HCT116 (cell line): ENCODE measurements around the gene UBTD1. TPM values are rescaled to one million over a fixed set of nuclear protein-coding genes. Genes with fewer than 3 reads are reported as not detected.

Experiments used
- ATAC-seq: fragments of 200-7000 bp; cut with Tn5 transposase; 2 replicates; pipeline ENCODE4 v1.9.1; 2020; ENCODE audit warnings: mild to moderate bottlenecking, moderate library complexity
- BruUV-seq: library from RNA; stranded (reverse); fragments of 400-500 nt; replicated peaks from 2 replicates; lab custom pipeline; 2021; lab: Mats Ljungman, UMichigan
- CTCF ChIA-PET: fragments of 300-600 bp; sonication (Branson Sonifier 250); formaldehyde crosslinking; loops from one replicate; lab custom pipeline; 2021; ENCODE audit warnings: antibody characterized with exemption; lab: Charles Lee
- POLR2A ChIA-PET: fragments of 300-600, 350-600 bp; sonication (Branson Sonifier 250); formaldehyde crosslinking; loops from one replicate; lab custom pipeline; 2021; ENCODE audit warnings: antibody characterized with exemption; lab: Charles Lee
- RAD21 ChIA-PET, 2 experiments: fragments of 300-600 bp; sonication (Branson Sonifier 250); formaldehyde crosslinking; loops; one replicate each; lab custom pipeline; 2023; ENCODE audit warnings: low total read pairs in 2 of 2; ENCODE audit not compliant: uncharacterized antibody in 2 of 2, unreplicated experiment in 2 of 2, low non-redundant PET in 1 of 2; lab: Charles Lee
- DNase-seq: peaks from one replicate; pipeline ENCODE4 v3.0.0-alpha.2; 2010; ENCODE audit warnings: low read depth, low spot score
- H2AFZ ChIP-seq: fragments of 200-600 bp; shearing (Covaris generic), sonication (generic); 2 replicates; pipeline ENCODE4 v1.6.1; 2017; ENCODE audit warnings: low read depth, mixed run types, mixed read lengths, antibody characterized with exemption, low read length; ENCODE audit not compliant: poor library complexity, severe bottlenecking
- H3K27ac ChIP-seq: 2 replicates; pipeline ENCODE4 v1.5.1; 2012; ENCODE audit warnings: low read depth, low read length
- H3K27me3 ChIP-seq: fragments of 200-600 bp; sonication (generic); 2 replicates; pipeline ENCODE4 v1.6.1; 2016; ENCODE audit warnings: mixed run types, low read length, mixed read lengths; ENCODE audit not compliant: insufficient read depth
- H3K36me3 ChIP-seq, 2 experiments: fragments of 200-500 bp in 1 of 2; fragments of 200-600 bp in 1 of 2; sonication (Bioruptor generic) in 1 of 2; sonication (generic) in 1 of 2; 2 replicates each; pipeline versions ENCODE4 v1.5.1 to v1.6.1; 2014 to 2016; ENCODE audit warnings: low read length in 2 of 2, inconsistent platforms in 1 of 2, mixed read lengths in 1 of 2, mixed run types in 1 of 2; ENCODE audit not compliant: insufficient read depth in 2 of 2, control insufficient read depth in 1 of 2
- H3K4me1 ChIP-seq, 2 experiments: fragments of 200-600 bp in 1 of 2; sonication (generic) in 1 of 2; 2 replicates each; pipeline versions ENCODE4 v1.5.1 to v1.6.1; 2012 to 2017; ENCODE audit warnings: low read length in 2 of 2, inconsistent platforms in 1 of 2, mild to moderate bottlenecking in 1 of 2, mixed read lengths in 1 of 2, mixed run types in 1 of 2, moderate library complexity in 1 of 2; ENCODE audit not compliant: insufficient read depth in 2 of 2, control insufficient read depth in 1 of 2
- H3K4me2 ChIP-seq: fragments of 200-600 bp; sonication (generic); 2 replicates; pipeline ENCODE4 v1.6.1; 2017; ENCODE audit warnings: mixed run types, low read length, mixed read lengths
- H3K4me3 ChIP-seq, 2 experiments: fragments of 200-600 bp in 1 of 2; sonication (generic) in 1 of 2; replicated peaks in 1 of 2; 2 replicates each; pipeline ENCODE4 v1.5.1; 2011 to 2016; ENCODE audit warnings: low read length in 2 of 2, control low read depth in 1 of 2, low read depth in 1 of 2, mild to moderate bottlenecking in 1 of 2, mixed read lengths in 1 of 2, mixed run types in 1 of 2
- H3K79me2 ChIP-seq: fragments of 200-600 bp; sonication (generic); 2 replicates; pipeline ENCODE4 v1.6.1; 2017; ENCODE audit warnings: mild to moderate bottlenecking, mixed run types, low read length, moderate library complexity, mixed read lengths; ENCODE audit not compliant: insufficient read depth
- H3K9ac ChIP-seq: fragments of 200-600 bp; sonication (generic); 2 replicates; pipeline ENCODE4 v1.6.1; 2016; ENCODE audit warnings: low read length, mixed read lengths
- H3K9me2 ChIP-seq: fragments of 200-600 bp; sonication (generic), shearing (Covaris generic); 2 replicates; pipeline ENCODE4 v1.6.1; 2017; ENCODE audit warnings: mixed run types, mild to moderate bottlenecking, moderate library complexity; ENCODE audit not compliant: insufficient read depth
- H3K9me3 ChIP-seq, 2 experiments: fragments of 200-500 bp in 1 of 2; fragments of 200-600 bp in 1 of 2; sonication (Bioruptor generic) in 1 of 2; sonication (generic) in 1 of 2; 2 replicates each; pipeline ENCODE4 v1.6.1; 2014 to 2017; ENCODE audit warnings: low read length in 2 of 2, mixed read lengths in 2 of 2, inconsistent platforms in 1 of 2, low read depth in 1 of 2, mild to moderate bottlenecking in 1 of 2, mixed run types in 1 of 2, moderate library complexity in 1 of 2; ENCODE audit not compliant: control insufficient read depth in 1 of 2, insufficient read depth in 1 of 2
- H4K20me1 ChIP-seq: fragments of 200-600 bp; sonication (generic), shearing (Covaris generic); 2 replicates; pipeline ENCODE4 v1.6.1; 2017; ENCODE audit warnings: mixed run types, mild to moderate bottlenecking, moderate library complexity; ENCODE audit not compliant: insufficient read depth
- CEBPB ChIP-seq: IDR thresholded peaks from 2 replicates; pipeline ENCODE4 v1.6.1; 2012; ENCODE audit warnings: low read depth
- EGR1 ChIP-seq: IDR thresholded peaks from 2 replicates; pipeline ENCODE4 v1.6.1; 2012; ENCODE audit warnings: low read depth
- EZH2 ChIP-seq: fragments of 200-600 bp; sonication (generic); IDR thresholded peaks from 2 replicates; pipeline ENCODE4 v1.6.1; 2017; ENCODE audit warnings: antibody characterized with exemption, mixed run types
- EZH2phosphoT487 ChIP-seq: fragments of 200-600 bp; IDR thresholded peaks from 2 replicates; pipeline ENCODE4 v1.6.1; 2018; ENCODE audit warnings: antibody characterized with exemption, borderline replicate concordance
- POLR2A ChIP-seq: IDR thresholded peaks from 2 replicates; pipeline ENCODE4 v1.7.0; 2011; ENCODE audit warnings: borderline replicate concordance; ENCODE audit not compliant: insufficient read depth, insufficient read length; ENCODE audit errors: extremely low read depth
- POLR2AphosphoS5 ChIP-seq: IDR thresholded peaks from 2 replicates; pipeline ENCODE4 v1.6.1; 2011; ENCODE audit warnings: mild to moderate bottlenecking, low read depth, low read length, moderate library complexity
- RAD21 ChIP-seq: IDR thresholded peaks from 2 replicates; pipeline ENCODE4 v1.6.1; 2012; ENCODE audit warnings: low read depth, mild to moderate bottlenecking
- SIN3A ChIP-seq: IDR thresholded peaks from 2 replicates; pipeline ENCODE4 v1.6.1; 2012; ENCODE audit warnings: low read depth
- SRF ChIP-seq: IDR thresholded peaks from 2 replicates; pipeline ENCODE4 v1.6.1; 2012; ENCODE audit warnings: low read depth
- TCF7L2 ChIP-seq: IDR thresholded peaks from 2 replicates; pipeline ENCODE4 v1.7.0; 2011; ENCODE audit warnings: borderline replicate concordance, inconsistent platforms; ENCODE audit not compliant: insufficient read depth, insufficient read length; ENCODE audit errors: extremely low read depth
- ZFX ChIP-seq: fragments of 450-650 bp; IDR thresholded peaks from 2 replicates; pipeline ENCODE4 v1.6.1; 2017
- intact Hi-C: fragments of 100-400 bp; cut with micrococcal nuclease; formaldehyde crosslinking; loops from 2 replicates; pipeline ENCODE4 v1.10.0; 2022
- total RNA-seq: library from RNA; stranded (reverse); gene quantifications from one replicate; pipeline ENCODE4 v1.2.1, GENCODE V29; 2021; ENCODE audit not compliant: unreplicated experiment
- TF ChIP-seq, protein P1 (sequence below): IDR thresholded peaks from 2 replicates; pipeline ENCODE4 v1.6.1; 2011; ENCODE audit warnings: mild to moderate bottlenecking, low read length, moderate library complexity; ENCODE audit not compliant: insufficient replicate concordance; ENCODE audit errors: extremely low read depth
- TF ChIP-seq, protein P2 (sequence below): IDR thresholded peaks from 2 replicates; pipeline ENCODE4 v1.6.1; 2012

Gene UBTD1
- total RNA-seq, 1 experiment from 2014 or later: 12.8 TPM

DNA sequence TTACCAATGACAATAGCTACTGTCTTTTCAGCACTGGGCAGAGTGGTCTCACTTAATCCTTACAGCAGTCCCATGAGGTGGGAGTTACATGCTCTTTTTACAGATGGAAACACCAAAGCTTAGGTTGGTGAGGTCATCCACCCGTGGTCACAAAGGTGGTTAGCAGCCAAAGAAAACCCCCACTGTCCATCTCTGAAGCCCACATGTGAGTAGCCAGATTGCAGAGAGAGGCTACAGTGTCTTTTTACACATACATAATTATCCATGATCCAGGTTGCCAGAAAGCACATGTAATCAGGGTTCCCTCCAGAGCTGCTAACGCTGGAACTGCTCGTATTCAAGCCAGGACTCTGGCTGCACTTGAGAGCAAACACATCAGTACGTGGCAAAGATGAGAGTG is 49.2 kb downstream of the UBTD1 start:
- no peaks in the 10 kb centered on the region for H3K36me3 ChIP-seq
- ChIA-PET CTCF (no interaction called here), POLR2A (no interaction called here), RAD21 (no interaction called here)
- no peaks in the 10 kb centered on the region for H3K9me2 ChIP-seq
- intact Hi-C loops: no loop called here
- H2AFZ ChIP-seq: no peak overlapping the region
- ATAC-seq (no peak), DNase-seq (no peak)
- no peak overlapping the region for H3K4me3 ChIP-seq
- no peaks in the 10 kb centered on the region for H4K20me1 ChIP-seq
- peaks cover 6% of the 10 kb centered on the region; the same call in 1 of the 2 replicates for H3K79me2 ChIP-seq
- H3K9me3 ChIP-seq: no peaks in the 10 kb centered on the region
- H3K4me1 ChIP-seq: peaks cover 21 to 39% of the 10 kb centered on the region in 2 experiments
- no peak overlapping the region for H3K9ac ChIP-seq
- no peak overlapping the region for H3K27ac ChIP-seq
- no TSS peak for BruUV-seq
- no peaks in the 10 kb centered on the region for H3K27me3 ChIP-seq
- TF ChIP-seq RAD21 (no peak), EZH2phosphoT487 (no peak), TCF7L2 (no peak), POLR2AphosphoS5 (no peak), ZFX (no peak), EGR1 (no peak), CEBPB (no peak), SRF (no peak), POLR2A (no peak), SIN3A (no peak), EZH2 (no peak)
- TF ChIP-seq, protein P1, sequence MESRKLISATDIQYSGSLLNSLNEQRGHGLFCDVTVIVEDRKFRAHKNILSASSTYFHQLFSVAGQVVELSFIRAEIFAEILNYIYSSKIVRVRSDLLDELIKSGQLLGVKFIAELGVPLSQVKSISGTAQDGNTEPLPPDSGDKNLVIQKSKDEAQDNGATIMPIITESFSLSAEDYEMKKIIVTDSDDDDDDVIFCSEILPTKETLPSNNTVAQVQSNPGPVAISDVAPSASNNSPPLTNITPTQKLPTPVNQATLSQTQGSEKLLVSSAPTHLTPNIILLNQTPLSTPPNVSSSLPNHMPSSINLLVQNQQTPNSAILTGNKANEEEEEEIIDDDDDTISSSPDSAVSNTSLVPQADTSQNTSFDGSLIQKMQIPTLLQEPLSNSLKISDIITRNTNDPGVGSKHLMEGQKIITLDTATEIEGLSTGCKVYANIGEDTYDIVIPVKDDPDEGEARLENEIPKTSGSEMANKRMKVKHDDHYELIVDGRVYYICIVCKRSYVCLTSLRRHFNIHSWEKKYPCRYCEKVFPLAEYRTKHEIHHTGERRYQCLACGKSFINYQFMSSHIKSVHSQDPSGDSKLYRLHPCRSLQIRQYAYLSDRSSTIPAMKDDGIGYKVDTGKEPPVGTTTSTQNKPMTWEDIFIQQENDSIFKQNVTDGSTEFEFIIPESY: no peak
- TF ChIP-seq, protein P2, sequence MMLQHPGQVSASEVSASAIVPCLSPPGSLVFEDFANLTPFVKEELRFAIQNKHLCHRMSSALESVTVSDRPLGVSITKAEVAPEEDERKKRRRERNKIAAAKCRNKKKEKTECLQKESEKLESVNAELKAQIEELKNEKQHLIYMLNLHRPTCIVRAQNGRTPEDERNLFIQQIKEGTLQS: no peak
- H3K4me2 ChIP-seq: no peak overlapping the region
